K562 (cell line): ENCODE results near the gene CITED1. TPM values are rescaled to one million over a fixed set of nuclear protein-coding genes. Genes with fewer than 3 reads are reported as not detected.

ENCODE experiments used
- ATAC-seq: fragments of 200-7000 bp; cut with Tn5 transposase; 3 replicates; pipeline ENCODE4 v1.9.1; 2020; ENCODE audit warnings: moderate library complexity
- BruUV-seq: library from RNA; stranded (reverse); fragments of 400-500 nt; replicated peaks from 2 replicates; lab custom pipeline; 2021; lab: Mats Ljungman, UMichigan
- CTCF ChIA-PET: fragments of 300-600 bp; formaldehyde crosslinking; extraction: SDS; loops from one replicate; lab custom pipeline; 2021; ENCODE audit warnings: low intra/inter-chr PET ratio; lab: Yijun Ruan, JAX
- POLR2A ChIA-PET: fragments of 300-600, 350-650 bp; sonication (Branson Sonifier 250); formaldehyde crosslinking; extraction: SDS; loops from one replicate; lab custom pipeline; 2021; ENCODE audit warnings: antibody characterized with exemption, inconsistent platforms; lab: Yijun Ruan, JAX
- DNase-seq, 4 experiments: peaks; one replicate each; pipeline versions ENCODE4 v3.0.0 to v3.0.0-alpha.2; 2011 to 2018; ENCODE audit warnings: low spot score in 3 of 4, mixed read lengths in 3 of 4; ENCODE audit errors: extremely low read depth in 1 of 4
- FAIRE-seq: peaks from 2 replicates; lab custom pipeline; 2011; peaks lifted over from hg19 to GRCh38; lab: Jason Lieb, UNC
- H2AFZ ChIP-seq: 2 replicates; pipeline ENCODE4 v1.6.0; 2011; ENCODE audit warnings: low read depth, low read length, control low read depth, inconsistent platforms
- H3K27ac ChIP-seq: fragments of 200-600 bp; 3 replicates; pipeline ENCODE4 v1.8.0; 2011; ENCODE audit warnings: low read depth, mild to moderate bottlenecking, control low read depth, inconsistent platforms, low read length, moderate library complexity, mixed read lengths; ENCODE audit errors: extremely low read depth
- H3K27me3 ChIP-seq, 2 experiments: fragments of 300-600 bp in 1 of 2; 2 replicates in 1 of 2; 3 replicates in 1 of 2; pipeline versions ENCODE4 v1.6.0 to v1.8.0; 2011; ENCODE audit warnings: inconsistent platforms in 2 of 2, low read length in 2 of 2, mild to moderate bottlenecking in 1 of 2, mixed read lengths in 1 of 2, moderate library complexity in 1 of 2; ENCODE audit not compliant: control insufficient read depth in 2 of 2, insufficient read depth in 2 of 2
- H3K36me3 ChIP-seq: fragments of 300-600 bp; 3 replicates; pipeline ENCODE4 v1.8.0; 2011; ENCODE audit warnings: mild to moderate bottlenecking, low read length, inconsistent platforms; ENCODE audit not compliant: control insufficient read depth, insufficient read depth
- H3K4me1 ChIP-seq, 2 experiments: fragments of 200-600 bp in 1 of 2; replicated peaks in 1 of 2; 2 replicates in 1 of 2; 3 replicates in 1 of 2; pipeline versions ENCODE4 v1.5.1 to v1.8.0; 2011; ENCODE audit warnings: inconsistent platforms in 2 of 2, low read length in 2 of 2, mild to moderate bottlenecking in 1 of 2, mixed read lengths in 1 of 2, moderate library complexity in 1 of 2; ENCODE audit not compliant: control insufficient read depth in 2 of 2, insufficient read depth in 2 of 2
- H3K4me2 ChIP-seq: 2 replicates; pipeline ENCODE4 v1.6.1; 2011; ENCODE audit warnings: low read length, control low read depth, inconsistent platforms, mixed read lengths; ENCODE audit not compliant: insufficient read depth
- H3K4me3 ChIP-seq: fragments of 200-600 bp; sonication (generic), shearing (Covaris generic); 2 replicates; pipeline ENCODE4 v1.5.1; 2016; ENCODE audit warnings: control low read depth, inconsistent platforms
- H3K79me2 ChIP-seq: fragments of 200-600 bp; 3 replicates; pipeline ENCODE4 v1.8.0; 2011; ENCODE audit warnings: low read length, inconsistent platforms; ENCODE audit not compliant: control insufficient read depth, insufficient read depth
- H3K9ac ChIP-seq, 2 experiments: 2 replicates each; pipeline versions ENCODE4 v1.6.0 to v1.6.1; 2011; ENCODE audit warnings: low read depth in 2 of 2, low read length in 2 of 2, control low read depth in 1 of 2, inconsistent platforms in 1 of 2, mild to moderate bottlenecking in 1 of 2, mixed read lengths in 1 of 2; ENCODE audit not compliant: insufficient read depth in 1 of 2
- H3K9me1 ChIP-seq: one replicate; pipeline ENCODE4 v1.6.0; 2011; ENCODE audit warnings: inconsistent platforms, mild to moderate bottlenecking, low read length, moderate library complexity; ENCODE audit not compliant: control insufficient read depth, insufficient read depth
- H3K9me3 ChIP-seq: replicated peaks from 2 replicates; pipeline ENCODE4 v1.5.1; 2011; ENCODE audit warnings: low read depth, low read length, inconsistent platforms; ENCODE audit not compliant: control insufficient read depth, insufficient read depth
- H4K20me1 ChIP-seq: replicated peaks from 2 replicates; pipeline ENCODE4 v1.6.1; 2011; ENCODE audit warnings: low read length, inconsistent platforms, mixed read lengths; ENCODE audit not compliant: control insufficient read depth, insufficient read depth
- BCOR ChIP-seq: fragments of 450-650 bp; IDR thresholded peaks from 2 replicates; pipeline ENCODE4 v1.6.1; 2016
- CEBPB ChIP-seq: fragments of 450-650 bp; IDR thresholded peaks from 2 replicates; pipeline ENCODE4 v1.6.1; 2016; ENCODE audit warnings: missing genetic modification characterization, missing compliant biosample characterization
- FOS ChIP-seq: IDR thresholded peaks from 3 replicates; pipeline ENCODE4 v1.6.1; 2011; ENCODE audit not compliant: insufficient read length; ENCODE audit errors: extremely low read depth
- FOXJ2 ChIP-seq: fragments of 200-800 bp; sonication (Bioruptor generic); IDR thresholded peaks from 2 replicates; pipeline ENCODE4 v1.6.1; 2016; ENCODE audit warnings: missing genetic modification characterization, missing compliant biosample characterization
- GABPB2 ChIP-seq: fragments of 250-450 bp; sonication (Bioruptor Pico); conservative IDR thresholded peaks from 2 replicates; pipeline ENCODE4 v1.5.1; 2021; ENCODE audit warnings: mild to moderate bottlenecking
- KDM1A ChIP-seq, 2 experiments: fragments of 450-650 bp; IDR thresholded peaks; 2 replicates each; pipeline ENCODE4 v1.6.1; 2016; ENCODE audit warnings: mild to moderate bottlenecking in 2 of 2
- RBM22 ChIP-seq: fragments of 200-400 bp; formaldehyde crosslinking; IDR thresholded peaks from 2 replicates; pipeline ENCODE4 v1.6.1; 2018; ENCODE audit warnings: low read length, low read depth; ENCODE audit not compliant: poor library complexity, severe bottlenecking
- RBM25 ChIP-seq: fragments of 200-400 bp; formaldehyde crosslinking; IDR thresholded peaks from 2 replicates; pipeline ENCODE4 v1.6.1; 2018; ENCODE audit warnings: low read length, low read depth, moderate library complexity; ENCODE audit not compliant: severe bottlenecking
- TOE1 ChIP-seq, 2 experiments: fragments of 450-650 bp in 1 of 2; sonication (generic) in 1 of 2; formaldehyde crosslinking in 1 of 2; IDR thresholded peaks; 2 replicates each; pipeline versions ENCODE4 v1.7.1 to v1.8.0; 2016 to 2022; ENCODE audit warnings: borderline replicate concordance in 2 of 2, mild to moderate bottlenecking in 2 of 2, antibody characterized with exemption in 1 of 2, inconsistent platforms in 1 of 2, low read depth in 1 of 2, missing genetic modification reagents in 1 of 2, moderate library complexity in 1 of 2
- UBTF ChIP-seq, 2 experiments: IDR thresholded peaks; 2 replicates each; pipeline ENCODE4 v1.6.1; 2012; ENCODE audit warnings: improper control_type of control experiment in 2 of 2, low read depth in 2 of 2, low read length in 2 of 2, borderline replicate concordance in 1 of 2
- WGBS: fragments of 100-300 bp; shearing (Covaris generic); methylation state at CpG from one replicate; pipeline ENCODE4 v1.1.6; 2016; ENCODE audit warnings: low coverage, mixed read lengths; ENCODE audit not compliant: insufficient coverage; ENCODE audit errors: missing lambda C conversion rate; 5-methylcytosine and 5-hydroxymethylcytosine counted together
- in situ Hi-C: fragments of 300-500 bp; cut with MboI; formaldehyde crosslinking; loops from 4 replicates; pipeline ENCODE4 v1.15.0; 2018; ENCODE audit warnings: inconsistent platforms, mixed read lengths
- intact Hi-C: fragments of 100-400 bp; cut with micrococcal nuclease; formaldehyde crosslinking; loops from 2 replicates; pipeline ENCODE4 v1.14.2; 2022
- polyA plus RNA-seq, 8 experiments: library from polyadenylated mRNA; depleted of rRNA in 4 of 8; stranded (reverse) in 5 of 8; unstranded in 3 of 8; fragments of >200 nt; fragmentation: Nextera tagmentation in 2 of 8; fragmentation: Illumina TruSeq in 1 of 8; extraction: Ambion mirVana in 2 of 8; extraction: Trizol in 1 of 8; gene quantifications; 2 replicates each; pipeline versions ENCODE4 v1.2.1 to v1.2.3, GENCODE V29; 2011 to 2014; ENCODE audit warnings: inconsistent platforms in 1 of 8, missing spikeins in 1 of 8
- total RNA-seq, 7 experiments: library from RNA; depleted of rRNA in 6 of 7; stranded (reverse); fragments of >200 nt in 6 of 7; fragmentation: Illumina TruSeq in 2 of 7; extraction: Trizol in 2 of 7; gene quantifications; 2 replicates each; pipeline versions ENCODE4 v1.2.1 to v1.2.3, GENCODE V29; 2011 to 2021; ENCODE audit warnings: low replicate concordance in 1 of 7

CITED1 gene
- total and polyA plus RNA-seq, 9 of the 15 experiments (the other 6 are each of a cell fraction or from before 2014, with no cell fraction given), result 0.56 to 5.8 (median 4.2) TPM

- peak overlapping the region; percentile 77 for H2AFZ ChIP-seq
- no peaks in the 10 kb centered on the region for H3K9me3 ChIP-seq
- FAIRE-seq (peak; percentile 15), DNase-seq (peak in 1 of 4 experiments; percentile 37), ATAC-seq (peak; percentile 51; the same call in 2 of the 3 replicates)
- 18% methylated on average over 8 of the region's 15 CpGs for WGBS
- ChIA-PET CTCF (no interaction called here), POLR2A (interaction anchor here (0.7 kb wide), 1 partner anchor 236 kb away, joined by 3 read pairs; no protein-coding TSS in a partner anchor)
- no peaks in the 10 kb centered on the region for H4K20me1 ChIP-seq
- no TSS peak for BruUV-seq
- H3K9ac ChIP-seq, result peak overlapping the region in 1 of 2 experiments; percentile 61; a peak in 2 of 4 replicates
- in situ Hi-C loops (loop anchor here (25.0 kb wide), 1 partner anchor 228 kb away; no protein-coding TSS in a partner anchor), intact Hi-C loops (no loop called here)
- H3K4me2 ChIP-seq, result peak overlapping the region; percentile 67
- 0 out of 2 replicates have a peak overlapping the region, but pooled peaks have one; percentile 10 for H3K4me3 ChIP-seq
- H3K36me3 ChIP-seq, result no peaks in the 10 kb centered on the region
- H3K4me1 ChIP-seq, result peaks cover 2 to 37% of the 10 kb centered on the region in 2 experiments; a peak in 3 of 5 replicates
- H3K27ac ChIP-seq, result peak overlapping the region; percentile 20; the same call in 1 of the 3 replicates
- no peaks in the 10 kb centered on the region for H3K9me1 ChIP-seq
- no peaks in the 10 kb centered on the region for H3K79me2 ChIP-seq
- peaks cover 0 to 11% of the 10 kb centered on the region in 2 experiments; a peak in 1 of 5 replicates for H3K27me3 ChIP-seq
- TF ChIP-seq CEBPB (tag), result peak; percentile 43
- no peak for TF ChIP-seq FOS
- TF ChIP-seq UBTF (IDR thresholded peaks at IDR 0.05; ENCODE audit: borderline replicate concordance in 1 of 2, low read depth in 2 of 2, low read length in 2 of 2), result 0 out of 4 replicates have a peak, but pooled peaks of 1 of the 2 experiments have one; percentile 8
- TF ChIP-seq RBM22, result no peak
- no peak for TF ChIP-seq GABPB2 (CRISPR knock-in tag)
- TF ChIP-seq RBM25, result peak; percentile 70
- TF ChIP-seq TOE1 (IDR thresholded peaks at IDR 0.05; ENCODE audit: borderline replicate concordance), result no peak
- TF ChIP-seq TOE1 (CRISPR knock-in tag; IDR thresholded peaks at IDR 0.05; ENCODE audit: borderline replicate concordance, low read depth), result no peak
- TF ChIP-seq BCOR, result 0 out of 2 replicates have a peak, but pooled peaks have one; percentile 23
- no peak for TF ChIP-seq FOXJ2
- peak in 1 of 2 experiments; percentile 55; a peak in 3 of 4 replicates for TF ChIP-seq KDM1A (IDR thresholded peaks at IDR 0.05)
These were observed 3.8 kb upstream of the CITED1 start for GRCh38 chrX:72309297-72310071.
